NT2/D1 (cell line): ENCODE data around the gene MRPL51.
"Not testable (repeated sequence)": the region's sequence is repeated elsewhere in the genome, so short reads cannot be mapped to it uniquely, and the experiment has no call there.

Experiments used
- DNase-seq: peaks from one replicate; pipeline ENCODE4 v3.0.0-alpha.2; 2011; ENCODE audit warnings: low read depth, low spot score
- H3K27me3 ChIP-seq: 2 replicates; pipeline ENCODE4 v1.6.0; 2011; ENCODE audit warnings: mild to moderate bottlenecking; ENCODE audit not compliant: insufficient read length, insufficient read depth
- H3K36me3 ChIP-seq: 2 replicates; pipeline ENCODE4 v1.6.1; 2011; ENCODE audit warnings: mild to moderate bottlenecking, low read length, mixed read lengths; ENCODE audit not compliant: insufficient read depth, insufficient read length
- H3K4me1 ChIP-seq: 2 replicates; pipeline ENCODE4 v1.5.1; 2011; ENCODE audit not compliant: insufficient read depth, insufficient read length
- H3K4me3 ChIP-seq: 2 replicates; pipeline ENCODE4 v1.5.1; 2011; ENCODE audit warnings: low read depth; ENCODE audit not compliant: insufficient read length
- H3K9ac ChIP-seq: 2 replicates; pipeline ENCODE4 v1.6.0; 2011; ENCODE audit warnings: low read depth; ENCODE audit not compliant: insufficient read length
- H3K9me3 ChIP-seq: 2 replicates; pipeline ENCODE4 v1.5.1; 2011; ENCODE audit warnings: mild to moderate bottlenecking, low read length; ENCODE audit not compliant: insufficient read depth
- SUZ12 ChIP-seq: IDR thresholded peaks from 2 replicates; pipeline ENCODE4 v1.6.1; 2011; ENCODE audit not compliant: insufficient read length, insufficient read depth; ENCODE audit errors: extremely low read depth
- YY1 ChIP-seq: IDR thresholded peaks from 2 replicates; pipeline ENCODE4 v1.6.1; 2011; ENCODE audit not compliant: insufficient read length, insufficient read depth
- ZNF274 ChIP-seq: IDR thresholded peaks from 2 replicates; pipeline ENCODE4 v1.6.1; 2011; ENCODE audit warnings: mild to moderate bottlenecking, low read depth, low read length

MRPL51 gene

GRCh38 chr12:6538420-6539313 is 45.6 kb upstream of the MRPL51 start:
- Histone ChIP-seq H3K27me3 (no peaks in the 10 kb centered on the region), H3K4me3 (no peak overlapping the region), H3K9ac (no peak overlapping the region), H3K9me3 (no peaks in the 10 kb centered on the region), H3K4me1 (peaks cover 33% of the 10 kb centered on the region), H3K36me3 (peaks cover 87% of the 10 kb centered on the region)
- DNase-seq = no peak
- no peak for TF ChIP-seq ZNF274
- no peak for TF ChIP-seq SUZ12
- no peak for TF ChIP-seq YY1

- H3K36me3 ChIP-seq = peaks cover 81% of the 10 kb centered on the region
- H3K4me3 ChIP-seq, H3K27me3 ChIP-seq, H3K9me3 ChIP-seq, H3K9ac ChIP-seq: not testable (repeated sequence)
- peaks cover 35% of the 10 kb centered on the region for H3K4me1 ChIP-seq
- DNase-seq = peak; percentile 98
These were observed 44.7 kb upstream of the MRPL51 start for GRCh38 chr12:6537580-6538419.

- Histone ChIP-seq H3K4me3 (peak overlapping the region; percentile 99), H3K9me3 (no peaks in the 10 kb centered on the region), H3K27me3 (no peaks in the 10 kb centered on the region), H3K36me3 (peaks cover 77% of the 10 kb centered on the region), H3K4me1 (peaks cover 39% of the 10 kb centered on the region), H3K9ac (peak overlapping the region; percentile 100)
- DNase-seq = no peak
- no peak for TF ChIP-seq YY1
- no peak for TF ChIP-seq ZNF274
- no peak for TF ChIP-seq SUZ12
These were observed 44.0 kb upstream of the MRPL51 start for GRCh38 chr12:6536894-6537579.

GRCh38 chr12:6535960-6536847 is 43.1 kb upstream of the MRPL51 start:
- no peak for TF ChIP-seq YY1
- no peak for TF ChIP-seq SUZ12
- TF ChIP-seq ZNF274 = no peak

GRCh38 chr12:6535697-6535946 is 42.6 kb upstream of the MRPL51 start:
- DNase-seq = no peak
- TF ChIP-seq YY1 = no peak
- TF ChIP-seq ZNF274 = no peak
- no peak for TF ChIP-seq SUZ12
- Histone ChIP-seq H3K27me3 (no peaks in the 10 kb centered on the region), H3K9me3 (no peaks in the 10 kb centered on the region), H3K36me3 (peaks cover 79% of the 10 kb centered on the region), H3K9ac (peak overlapping the region; percentile 100), H3K4me3 (peak overlapping the region; percentile 99), H3K4me1 (peaks cover 34% of the 10 kb centered on the region)

More at GRCh38 chr12:6535960-6536847, 43.1 kb upstream of the MRPL51 start:
- H3K9me3 ChIP-seq = no peaks in the 10 kb centered on the region
- peak overlapping the region; percentile 99 for H3K4me3 ChIP-seq
- DNase-seq = no peak
- H3K4me1 ChIP-seq = peaks cover 34% of the 10 kb centered on the region
- H3K9ac ChIP-seq = peak overlapping the region; percentile 100
- H3K27me3 ChIP-seq = no peaks in the 10 kb centered on the region
- H3K36me3 ChIP-seq = peaks cover 77% of the 10 kb centered on the region

GRCh38 chr12:6534945-6535696 is 42.1 kb upstream of the MRPL51 start:
- Histone ChIP-seq H3K9ac (peak overlapping the region; percentile 100), H3K4me1 (peaks cover 33% of the 10 kb centered on the region), H3K27me3 (no peaks in the 10 kb centered on the region), H3K36me3 (peaks cover 81% of the 10 kb centered on the region), H3K4me3 (peak overlapping the region; percentile 99), H3K9me3 (no peaks in the 10 kb centered on the region)
- no peak for TF ChIP-seq SUZ12
- TF ChIP-seq ZNF274 = no peak
- peak; percentile 53 for TF ChIP-seq YY1
- DNase-seq = peak; percentile 77
